ENCODE results near the gene MMP15. TPM values are rescaled to one million over a fixed set of nuclear protein-coding genes. Genes with fewer than 3 reads are reported as not detected.
"Not testable (repeated sequence)": the region's sequence is repeated elsewhere in the genome, so short reads cannot be mapped to it uniquely, and the experiment has no call there.

Gene MMP15
- total RNA-seq, 4 donors from 2014 or later, result 2.0 to 12.8 (median 8.0) TPM

- 71 to 80% methylated on average over 3 of the region's 3 CpGs for WGBS, 2 donors (ENCODE audit: low coverage in 1 of 2)
- no peaks in the 10 kb centered on the region for H3K4me1 ChIP-seq
- H3K36me3 ChIP-seq, result no peaks in the 10 kb centered on the region
- no peak for ATAC-seq
- TF ChIP-seq POLR2A (IDR thresholded peaks at IDR 0.05), result no peak
- no peak for TF ChIP-seq CTCF (IDR thresholded peaks at IDR 0.05)
- no peak overlapping the region for H3K27ac ChIP-seq
- H3K27me3 ChIP-seq, result no peaks in the 10 kb centered on the region
- H3K9me3 ChIP-seq, result no peaks in the 10 kb centered on the region
- H3K4me3 ChIP-seq, result no peak overlapping the region
Measured at GRCh38 chr16:58057784-58058183, 32.2 kb downstream of the MMP15 start.

DNA sequence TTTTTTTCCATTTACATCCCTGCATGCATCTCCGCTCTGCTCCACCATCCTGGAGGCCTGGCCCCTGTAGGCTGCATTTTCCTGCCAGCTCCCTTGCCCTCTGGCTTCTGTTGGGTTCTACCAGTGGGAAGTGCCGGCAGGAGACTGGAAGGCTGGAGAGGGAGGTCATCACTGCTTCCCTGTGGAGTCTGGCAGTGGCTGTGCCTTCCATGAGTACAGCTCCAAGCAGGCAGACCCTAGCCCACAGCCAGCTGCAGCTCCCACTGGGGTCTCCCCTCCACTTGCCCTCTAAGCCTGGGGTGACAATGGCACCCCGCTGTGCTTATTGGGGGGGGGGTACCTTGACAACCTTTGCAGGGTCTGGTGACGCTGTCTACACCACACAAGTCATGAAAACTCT, 37.3 kb downstream of the MMP15 start:
- Histone ChIP-seq H3K36me3 (no peaks in the 10 kb centered on the region), H3K4me1 (no peaks in the 10 kb centered on the region), H3K9me3 (no peaks in the 10 kb centered on the region), H3K27me3 (no peaks in the 10 kb centered on the region), H3K27ac (no peak overlapping the region), H3K4me3 (no peak overlapping the region)
- ATAC-seq, result no peak
- TF ChIP-seq EP300 (IDR thresholded peaks at IDR 0.05), result no peak
- TF ChIP-seq POLR2AphosphoS5 (IDR thresholded peaks at IDR 0.05), result no peak
- no peak for TF ChIP-seq CTCF (IDR thresholded peaks at IDR 0.05)
- no peak for TF ChIP-seq POLR2A (IDR thresholded peaks at IDR 0.05)
- 80 to 83% methylated on average over 1 to 2 of the region's 4 CpGs for WGBS, 2 donors (ENCODE audit: low coverage in 1 of 2)

- no peak overlapping the region for H3K27ac ChIP-seq
- no peak for ATAC-seq
Measured at GRCh38 chr16:58063377-58064076, 38.0 kb downstream of the MMP15 start.

DNA sequence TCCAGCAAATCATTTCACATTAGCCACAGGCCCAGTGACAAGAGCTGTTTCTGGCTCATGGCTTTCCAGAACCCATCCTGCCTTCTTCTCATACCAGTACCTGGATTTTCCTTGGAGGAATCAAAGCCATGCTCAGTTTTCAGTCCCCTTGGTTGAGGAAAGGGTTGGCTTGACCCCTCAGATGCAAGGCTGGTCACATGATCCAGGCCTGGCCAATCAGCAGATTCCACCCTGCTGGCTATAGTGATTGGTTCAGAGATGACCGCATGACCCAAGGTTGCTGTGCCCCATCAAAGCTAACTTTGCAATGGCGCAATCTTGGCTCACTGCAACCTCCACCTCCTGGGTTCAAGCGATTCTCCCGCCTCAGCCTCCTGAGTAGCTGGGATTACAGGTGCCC, 45.0 kb downstream of the MMP15 start:
- no peak for ATAC-seq
- 100% methylated on average over 1 to 3 of the region's 4 CpGs for WGBS, 2 donors (ENCODE audit: low coverage in 1 of 2)
- no peak overlapping the region for H3K27ac ChIP-seq
- H3K4me1 ChIP-seq, result no peaks in the 10 kb centered on the region
- H3K9me3 ChIP-seq, result no peaks in the 10 kb centered on the region
- no peak overlapping the region for H3K4me3 ChIP-seq
- no peaks in the 10 kb centered on the region for H3K36me3 ChIP-seq
- TF ChIP-seq POLR2AphosphoS5 (IDR thresholded peaks at IDR 0.05), result no peak
- TF ChIP-seq POLR2A (IDR thresholded peaks at IDR 0.05), result no peak
- TF ChIP-seq EP300 (IDR thresholded peaks at IDR 0.05), result no peak
- no peak for TF ChIP-seq CTCF (IDR thresholded peaks at IDR 0.05)
- H3K27me3 ChIP-seq, result no peaks in the 10 kb centered on the region

More at GRCh38 chr16:58063377-58064076, 38.0 kb downstream of the MMP15 start:
- H3K4me3 ChIP-seq, result no peak overlapping the region
- no peak for TF ChIP-seq POLR2AphosphoS5 (IDR thresholded peaks at IDR 0.05)
- no peak for TF ChIP-seq CTCF (IDR thresholded peaks at IDR 0.05)
- TF ChIP-seq POLR2A (IDR thresholded peaks at IDR 0.05), result no peak
- no peaks in the 10 kb centered on the region for H3K36me3 ChIP-seq
- no peaks in the 10 kb centered on the region for H3K9me3 ChIP-seq
- 42 to 55% methylated on average over 2 to 6 of the region's 8 CpGs for WGBS, 2 donors (ENCODE audit: low coverage in 1 of 2)
- no peaks in the 10 kb centered on the region for H3K4me1 ChIP-seq
- H3K27me3 ChIP-seq, result no peaks in the 10 kb centered on the region

GRCh38 chr16:58072134-58072533, 46.6 kb downstream of the MMP15 start:
- H3K27me3 ChIP-seq, H3K36me3 ChIP-seq, ATAC-seq, H3K4me3 ChIP-seq, H3K4me1 ChIP-seq, H3K27ac ChIP-seq, H3K9me3 ChIP-seq: not testable (repeated sequence)
- WGBS, 2 donors (ENCODE audit: low coverage in 1 of 2), result 85 to 91% methylated on average over 4 to 5 of the region's 5 CpGs

DNA sequence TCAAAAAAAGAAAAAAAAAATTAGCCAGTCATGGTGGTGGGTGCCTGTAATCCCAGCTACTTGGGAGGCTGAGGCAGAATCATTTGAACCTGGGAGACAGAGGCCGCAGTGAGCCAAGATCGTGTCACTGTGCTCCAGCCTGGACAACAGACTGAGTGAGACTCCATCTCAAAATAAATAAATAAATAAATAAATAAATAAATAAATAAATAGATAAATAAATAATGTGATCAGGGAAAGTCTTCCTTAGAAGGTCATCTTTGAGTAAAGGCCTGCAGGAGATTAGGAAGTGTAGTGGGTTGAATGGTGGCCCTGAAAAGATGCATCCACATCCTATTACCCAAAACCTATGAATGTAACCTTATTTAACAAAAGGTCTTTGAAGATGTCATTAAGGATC, 47.5 kb downstream of the MMP15 start:
- H3K27me3 ChIP-seq, H3K27ac ChIP-seq, H3K9me3 ChIP-seq, H3K36me3 ChIP-seq, ATAC-seq, H3K4me3 ChIP-seq, H3K4me1 ChIP-seq: not testable (repeated sequence)
- 94 to 100% methylated on average over 1 to 2 of the region's 2 CpGs for WGBS, 2 donors (ENCODE audit: low coverage in 1 of 2)
